HUES48 (cell line): Measurements from ENCODE around the gene GPANK1.

Source experiments
- H3K27ac ChIP-seq: one replicate; pipeline ENCODE4 v1.7.0; 2013; ENCODE audit warnings: low read depth, low read length, inconsistent platforms
- H3K27me3 ChIP-seq: 2 replicates; pipeline ENCODE4 v1.6.1; 2013; ENCODE audit warnings: mild to moderate bottlenecking, low read length; ENCODE audit not compliant: control insufficient read depth, insufficient read depth
- H3K36me3 ChIP-seq: 2 replicates; pipeline ENCODE4 v1.6.1; 2013; ENCODE audit warnings: low read length; ENCODE audit not compliant: control insufficient read depth, insufficient read depth
- H3K4me1 ChIP-seq: 2 replicates; pipeline ENCODE4 v1.6.1; 2013; ENCODE audit warnings: mild to moderate bottlenecking, low read length; ENCODE audit not compliant: control insufficient read depth, insufficient read depth
- H3K4me3 ChIP-seq: 2 replicates; pipeline ENCODE4 v1.5.1; 2013; ENCODE audit warnings: mild to moderate bottlenecking, low read depth, low read length
- H3K9ac ChIP-seq: 2 replicates; pipeline ENCODE4 v1.6.1; 2013; ENCODE audit warnings: mild to moderate bottlenecking, low read depth, low read length, moderate library complexity
- H3K9me3 ChIP-seq: 2 replicates; pipeline ENCODE4 v1.6.1; 2013; ENCODE audit warnings: low read length; ENCODE audit not compliant: control insufficient read depth, insufficient read depth

Gene GPANK1

DNA sequence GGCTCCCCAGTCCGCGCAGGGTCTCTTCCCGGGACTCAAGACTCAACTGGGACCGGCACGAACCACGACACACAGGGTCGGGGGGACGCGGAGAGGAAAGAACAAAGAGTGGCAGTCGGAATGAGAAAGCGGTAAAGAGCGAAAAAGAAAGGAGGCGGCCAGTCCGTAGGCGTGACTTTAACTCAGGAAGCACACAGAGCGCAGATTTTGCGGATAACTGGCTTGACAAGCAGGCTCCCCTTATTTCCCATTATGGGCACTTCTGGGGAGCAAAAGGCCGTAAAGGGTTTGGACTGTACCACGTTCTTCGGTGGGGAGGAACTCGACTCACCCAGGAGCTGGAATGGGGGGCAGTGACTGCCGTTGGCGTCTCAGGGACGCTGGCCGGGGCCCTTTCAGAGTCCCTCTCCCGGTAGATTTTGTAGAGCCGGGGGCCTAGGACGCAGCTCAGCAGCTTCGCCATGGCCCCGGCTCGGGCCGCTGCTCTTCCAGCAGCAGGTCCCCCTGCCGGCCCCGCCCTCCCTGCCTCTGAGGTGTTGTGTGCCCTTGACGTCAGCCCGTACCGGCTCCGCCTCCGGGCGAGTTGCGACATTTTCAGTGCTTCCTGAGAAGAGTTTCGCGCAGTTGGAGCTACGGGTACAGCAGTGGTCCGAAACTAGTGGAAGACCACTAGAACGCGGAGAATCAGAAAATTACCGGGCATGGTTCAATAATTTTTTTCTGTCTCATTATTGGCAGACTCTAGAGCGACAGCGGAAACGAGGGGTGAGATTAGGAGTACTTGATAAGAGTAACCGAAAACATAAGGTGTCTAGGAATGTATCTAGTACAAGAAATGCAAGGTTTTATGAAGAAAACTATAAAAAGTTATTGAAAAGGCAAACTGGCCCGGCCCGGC lies 38.3 kb upstream of the GPANK1 start, which contains the start of gene ABHD16A:
ABHD16A (minus strand) TSS at position 506 of the 898 bp plus-strand sequence; CDS start at position 463, 43 bp downstream.
- Histone ChIP-seq H3K4me3 (peak within 1 kb of the TSS; percentile 89), H3K9me3 (no peaks in the 10 kb centered on the region), H3K4me1 (0 out of 2 replicates have a peak, but pooled peaks cover 7% of the 10 kb centered on the region), H3K27me3 (no peaks in the 10 kb centered on the region), H3K27ac (peak within 1 kb of the TSS; percentile 93), H3K9ac (peak within 1 kb of the TSS; percentile 75), H3K36me3 (peaks cover 17% of the 10 kb centered on the region; the same call in 1 of the 2 replicates)

- Histone ChIP-seq H3K4me1 (0 out of 2 replicates have a peak, but pooled peaks cover 7% of the 10 kb centered on the region), H3K4me3 (peak overlapping the region; percentile 89), H3K9me3 (no peaks in the 10 kb centered on the region), H3K27me3 (no peaks in the 10 kb centered on the region), H3K9ac (peak overlapping the region; percentile 75), H3K27ac (peak overlapping the region; percentile 93), H3K36me3 (peaks cover 17% of the 10 kb centered on the region; the same call in 1 of the 2 replicates)
Measured at GRCh38 chr6:31702405-31702818, 37.6 kb upstream of the GPANK1 start.

GRCh38 chr6:31701666-31702404 lies 37.0 kb upstream of the GPANK1 start:
- 0 out of 2 replicates have a peak, but pooled peaks cover 7% of the 10 kb centered on the region for H3K4me1 ChIP-seq
- H3K9me3 ChIP-seq = no peaks in the 10 kb centered on the region
- peak overlapping the region; percentile 75; the same call in 1 of the 2 replicates for H3K9ac ChIP-seq
- H3K27me3 ChIP-seq = no peaks in the 10 kb centered on the region
- peak overlapping the region; percentile 89 for H3K4me3 ChIP-seq
- H3K27ac ChIP-seq = peak overlapping the region; percentile 93
- peaks cover 21% of the 10 kb centered on the region; the same call in 1 of the 2 replicates for H3K36me3 ChIP-seq

DNA sequence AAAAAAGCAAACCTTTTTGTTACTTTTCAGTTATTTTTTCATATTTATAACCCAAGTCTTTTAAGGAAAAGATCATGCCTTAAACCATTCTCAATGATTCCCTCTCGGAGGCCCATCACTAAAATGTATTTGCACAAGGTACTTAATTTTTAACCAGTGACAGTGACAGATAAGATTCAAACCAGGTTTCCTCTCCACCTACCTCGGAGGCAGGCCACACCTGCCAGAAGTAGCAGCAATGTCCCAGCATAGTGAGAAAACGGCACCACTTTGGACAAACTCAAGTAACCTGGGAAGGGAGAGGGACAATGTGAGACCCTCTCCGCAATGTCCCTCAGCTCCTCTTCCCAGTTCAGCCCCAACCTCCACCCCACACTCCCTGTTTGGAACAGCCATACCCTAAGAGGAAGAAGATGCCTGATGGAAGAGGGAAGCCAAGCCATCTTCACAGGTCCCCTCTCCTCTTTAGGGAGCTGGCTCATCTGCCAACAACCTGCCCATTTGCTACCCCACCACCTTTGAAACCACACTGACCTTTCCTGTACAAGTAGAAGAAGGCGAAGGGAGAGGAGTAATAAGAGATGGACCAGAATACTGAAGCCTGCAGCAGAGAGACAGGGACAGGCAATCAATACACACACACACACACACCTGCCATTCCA lies 36.1 kb upstream of the GPANK1 start:
- Histone ChIP-seq H3K27me3 (no peaks in the 10 kb centered on the region), H3K4me3 (no peak overlapping the region), H3K9me3 (no peaks in the 10 kb centered on the region), H3K36me3 (peaks cover 28% of the 10 kb centered on the region), H3K9ac (no peak overlapping the region), H3K27ac (no peak overlapping the region), H3K4me1 (0 out of 2 replicates have a peak, but pooled peaks cover 7% of the 10 kb centered on the region)

- Histone ChIP-seq H3K4me3 (no peak overlapping the region), H3K4me1 (0 out of 2 replicates have a peak, but pooled peaks cover 7% of the 10 kb centered on the region), H3K36me3 (peaks cover 52% of the 10 kb centered on the region), H3K27ac (no peak overlapping the region), H3K27me3 (no peaks in the 10 kb centered on the region), H3K9ac (no peak overlapping the region), H3K9me3 (no peaks in the 10 kb centered on the region)
Measured at GRCh38 chr6:31697555-31697954, 32.8 kb upstream of the GPANK1 start.

DNA sequence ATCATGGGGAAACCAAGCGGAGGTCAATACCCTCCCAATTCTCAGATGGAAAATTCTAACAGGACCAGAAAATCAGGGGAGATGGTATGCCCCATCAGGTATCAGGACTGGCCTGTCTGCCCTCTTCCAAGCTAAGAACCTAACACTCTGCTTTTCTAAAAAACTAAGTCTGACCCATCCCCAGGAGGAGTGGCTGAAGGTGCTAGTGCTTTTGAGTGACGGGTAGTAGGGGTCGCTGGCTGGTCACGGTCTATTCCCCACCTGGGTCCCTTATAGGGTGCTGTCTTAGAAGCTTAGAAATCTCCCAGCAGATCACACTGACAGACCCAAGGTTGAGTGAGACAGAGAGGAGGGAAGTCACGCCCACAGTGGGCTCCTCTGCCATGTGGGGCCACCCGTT lies 28.7 kb upstream of the GPANK1 start:
- no peaks in the 10 kb centered on the region for H3K27me3 ChIP-seq
- H3K9me3 ChIP-seq = no peaks in the 10 kb centered on the region
- H3K4me1 ChIP-seq = no peaks in the 10 kb centered on the region; the same call in 1 of the 2 replicates
- H3K9ac ChIP-seq = no peak overlapping the region
- H3K4me3 ChIP-seq = no peak overlapping the region
- no peak overlapping the region for H3K27ac ChIP-seq
- peaks cover 72% of the 10 kb centered on the region for H3K36me3 ChIP-seq

DNA sequence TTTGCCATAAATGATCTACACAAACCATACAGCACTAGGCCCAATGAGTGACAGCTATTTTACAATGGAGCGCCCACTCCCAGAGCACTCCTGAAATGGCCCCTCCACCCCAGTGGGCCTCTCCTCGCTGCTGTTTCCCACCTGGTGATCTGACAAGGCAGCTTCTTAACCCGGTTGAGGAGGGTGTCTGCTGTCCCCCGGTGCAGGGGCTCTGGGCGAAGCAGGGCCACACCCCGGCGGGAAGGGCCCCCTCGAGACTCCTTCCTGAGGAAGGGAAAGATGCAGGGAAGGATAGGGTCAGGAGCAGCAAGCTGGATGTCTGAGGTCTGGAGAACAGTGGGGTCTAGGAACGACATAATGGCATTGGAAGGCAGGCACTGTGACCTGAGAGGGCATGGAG lies 28.1 kb upstream of the GPANK1 start:
- Histone ChIP-seq H3K36me3 (peaks cover 78% of the 10 kb centered on the region), H3K27me3 (no peaks in the 10 kb centered on the region), H3K4me1 (peaks cover 4% of the 10 kb centered on the region; the same call in 1 of the 2 replicates), H3K9ac (no peak overlapping the region), H3K27ac (no peak overlapping the region), H3K4me3 (no peak overlapping the region), H3K9me3 (no peaks in the 10 kb centered on the region)

- peaks cover 4% of the 10 kb centered on the region; the same call in 1 of the 2 replicates for H3K4me1 ChIP-seq
- H3K9ac ChIP-seq = no peak overlapping the region
- peaks cover 83% of the 10 kb centered on the region for H3K36me3 ChIP-seq
- H3K9me3 ChIP-seq = no peaks in the 10 kb centered on the region
- no peak overlapping the region for H3K27ac ChIP-seq
- no peaks in the 10 kb centered on the region for H3K27me3 ChIP-seq
- no peak overlapping the region for H3K4me3 ChIP-seq
Measured at GRCh38 chr6:31692353-31692752, 27.6 kb upstream of the GPANK1 start.

DNA sequence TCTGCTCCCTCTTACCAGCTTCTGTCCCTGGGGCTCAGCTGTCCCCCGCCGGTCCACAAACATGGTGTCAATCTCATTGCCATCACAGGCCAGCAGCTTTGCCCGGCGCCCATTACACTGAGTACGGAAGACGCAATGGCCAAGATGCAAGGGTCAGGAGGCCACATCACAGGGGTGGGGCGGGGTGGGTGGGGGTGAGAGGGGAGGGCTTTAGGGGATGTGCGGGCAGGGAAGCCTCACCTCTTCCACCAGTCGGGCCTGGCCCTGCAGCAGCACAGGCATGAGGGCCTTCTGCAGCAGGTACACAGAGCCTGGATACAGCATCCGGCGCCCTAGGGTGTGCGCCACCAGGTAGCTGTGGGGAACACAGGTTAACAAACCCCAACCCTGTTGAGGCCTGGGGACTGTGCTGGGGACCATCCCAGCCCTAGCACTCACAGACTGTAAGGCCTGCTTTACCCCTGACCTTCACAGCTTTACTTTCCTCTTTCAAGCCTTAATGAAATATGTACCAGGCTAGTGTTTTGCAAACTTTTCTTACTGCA lies 26.8 kb upstream of the GPANK1 start:
- H3K27ac ChIP-seq = no peak overlapping the region
- H3K4me1 ChIP-seq = peaks cover 4% of the 10 kb centered on the region; the same call in 1 of the 2 replicates
- no peaks in the 10 kb centered on the region for H3K27me3 ChIP-seq
- no peak overlapping the region for H3K9ac ChIP-seq
- H3K36me3 ChIP-seq = peaks cover 85% of the 10 kb centered on the region
- H3K9me3 ChIP-seq = no peaks in the 10 kb centered on the region
- H3K4me3 ChIP-seq = no peak overlapping the region

DNA sequence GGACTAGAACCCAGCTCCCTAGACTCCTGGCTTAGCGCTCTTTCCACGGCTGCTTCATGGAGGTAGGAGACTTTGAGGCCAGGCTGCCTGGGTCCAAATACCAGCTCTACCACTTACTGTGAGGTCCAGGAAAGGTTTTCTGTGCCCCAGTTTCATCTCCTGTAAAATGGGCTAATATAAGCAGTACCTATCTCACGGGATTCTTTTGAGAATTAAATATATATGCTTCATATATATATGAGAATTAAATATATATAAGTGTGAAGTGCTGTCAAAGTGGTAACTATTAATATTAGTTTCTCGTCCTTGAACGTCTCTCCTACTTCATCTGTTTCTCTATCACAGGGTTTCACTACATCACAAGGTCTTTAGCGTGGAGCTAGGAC lies 26.3 kb upstream of the GPANK1 start:
- Histone ChIP-seq H3K9me3 (no peaks in the 10 kb centered on the region), H3K4me3 (no peak overlapping the region), H3K9ac (no peak overlapping the region), H3K36me3 (peaks cover 86% of the 10 kb centered on the region), H3K27ac (peak overlapping the region; percentile 59), H3K4me1 (peaks cover 4% of the 10 kb centered on the region; the same call in 1 of the 2 replicates), H3K27me3 (no peaks in the 10 kb centered on the region)
